Thoracic aorta (tissue), 2 donors: Measurements from ENCODE around the gene DNM1L. TPM values are rescaled to one million over a fixed set of nuclear protein-coding genes. Genes with fewer than 3 reads are reported as not detected.

Source experiments
- ATAC-seq: fragments of 150-250 bp; one replicate; pipeline ENCODE4 v1.8.0; 2017; ENCODE audit warnings: low read depth; ENCODE audit not compliant: insufficient number of reproducible peaks, low FRiP score
- DNase-seq: peaks from one replicate; pipeline ENCODE4 v3.0.0-alpha.2; 2020; ENCODE audit warnings: low spot score
- H3K27ac ChIP-seq, 2 donors: fragments of 200-600 bp; sonication (generic); 1 replicate in 1 of 2; 2 replicates in 1 of 2; pipeline ENCODE4 v1.5.1; 2016; ENCODE audit warnings: mild to moderate bottlenecking in 2 of 2, moderate library complexity in 2 of 2
- H3K27me3 ChIP-seq: fragments of 200-600 bp; sonication (generic); replicated peaks from 2 replicates; pipeline ENCODE4 v1.6.0; 2016; ENCODE audit warnings: mild to moderate bottlenecking; ENCODE audit not compliant: insufficient read depth
- H3K36me3 ChIP-seq: fragments of 200-600 bp; sonication (generic); one replicate; pipeline ENCODE4 v1.5.1; 2016
- H3K4me1 ChIP-seq, 2 donors: fragments of 200-600 bp; sonication (generic); 1 replicate in 1 of 2; 2 replicates in 1 of 2; pipeline versions ENCODE4 v1.5.1 to v1.6.0; 2016; ENCODE audit warnings: low read depth in 2 of 2, mild to moderate bottlenecking in 1 of 2; ENCODE audit not compliant: control insufficient read depth in 1 of 2
- H3K4me3 ChIP-seq: fragments of 200-600 bp; sonication (generic); 2 replicates; pipeline ENCODE4 v1.5.1; 2016; ENCODE audit warnings: mild to moderate bottlenecking
- H3K9me3 ChIP-seq: fragments of 200-600 bp; sonication (generic); 2 replicates; pipeline ENCODE4 v1.5.1; 2016
- total RNA-seq, 2 donors: library from RNA; depleted of rRNA; stranded (reverse); fragments of >200 nt; gene quantifications; one replicate each; pipeline versions ENCODE4 v1.1.0 to v1.2.3, GENCODE V29; 2016
- TF ChIP-seq, protein P1 (sequence below): fragments of 200-600 bp; sonication (generic); IDR thresholded peaks from one replicate; pipeline ENCODE4 v1.5.1; 2019; ENCODE audit warnings: antibody characterized with exemption

DNM1L gene
- total RNA-seq, 2 donors from 2014 or later, result 59.8 to 86.1 TPM

DNA sequence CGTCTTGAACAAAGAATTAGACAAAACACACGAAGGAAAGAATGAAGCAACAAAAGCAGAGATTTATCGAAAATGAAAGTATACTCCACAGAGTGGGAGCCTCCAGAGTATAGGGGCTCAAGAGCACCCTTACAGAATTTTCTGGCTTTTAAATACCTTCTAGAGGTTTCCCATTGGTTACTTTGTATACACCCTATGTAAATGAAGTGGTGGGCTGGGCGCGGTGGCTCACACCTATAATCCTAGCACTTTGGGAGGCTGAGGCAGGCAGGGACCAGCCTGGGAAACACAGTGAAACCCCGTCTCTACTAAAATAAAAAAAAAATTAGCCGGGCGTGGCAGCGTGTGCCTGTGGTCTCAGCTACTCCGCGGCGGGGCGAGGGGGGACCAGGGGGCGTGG is 13.1 kb upstream of the DNM1L start:
- no peaks in the 10 kb centered on the region for H3K27me3 ChIP-seq
- no peaks in the 10 kb centered on the region for H3K4me1 ChIP-seq
- H3K27ac ChIP-seq, result no peak overlapping the region
- TF ChIP-seq, protein P1, sequence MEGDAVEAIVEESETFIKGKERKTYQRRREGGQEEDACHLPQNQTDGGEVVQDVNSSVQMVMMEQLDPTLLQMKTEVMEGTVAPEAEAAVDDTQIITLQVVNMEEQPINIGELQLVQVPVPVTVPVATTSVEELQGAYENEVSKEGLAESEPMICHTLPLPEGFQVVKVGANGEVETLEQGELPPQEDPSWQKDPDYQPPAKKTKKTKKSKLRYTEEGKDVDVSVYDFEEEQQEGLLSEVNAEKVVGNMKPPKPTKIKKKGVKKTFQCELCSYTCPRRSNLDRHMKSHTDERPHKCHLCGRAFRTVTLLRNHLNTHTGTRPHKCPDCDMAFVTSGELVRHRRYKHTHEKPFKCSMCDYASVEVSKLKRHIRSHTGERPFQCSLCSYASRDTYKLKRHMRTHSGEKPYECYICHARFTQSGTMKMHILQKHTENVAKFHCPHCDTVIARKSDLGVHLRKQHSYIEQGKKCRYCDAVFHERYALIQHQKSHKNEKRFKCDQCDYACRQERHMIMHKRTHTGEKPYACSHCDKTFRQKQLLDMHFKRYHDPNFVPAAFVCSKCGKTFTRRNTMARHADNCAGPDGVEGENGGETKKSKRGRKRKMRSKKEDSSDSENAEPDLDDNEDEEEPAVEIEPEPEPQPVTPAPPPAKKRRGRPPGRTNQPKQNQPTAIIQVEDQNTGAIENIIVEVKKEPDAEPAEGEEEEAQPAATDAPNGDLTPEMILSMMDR, result no peak
- H3K9me3 ChIP-seq, result peaks cover 4% of the 10 kb centered on the region
- ATAC-seq (no peak), DNase-seq (no peak)
- H3K36me3 ChIP-seq, result no peaks in the 10 kb centered on the region
- no peak overlapping the region for H3K4me3 ChIP-seq

DNA sequence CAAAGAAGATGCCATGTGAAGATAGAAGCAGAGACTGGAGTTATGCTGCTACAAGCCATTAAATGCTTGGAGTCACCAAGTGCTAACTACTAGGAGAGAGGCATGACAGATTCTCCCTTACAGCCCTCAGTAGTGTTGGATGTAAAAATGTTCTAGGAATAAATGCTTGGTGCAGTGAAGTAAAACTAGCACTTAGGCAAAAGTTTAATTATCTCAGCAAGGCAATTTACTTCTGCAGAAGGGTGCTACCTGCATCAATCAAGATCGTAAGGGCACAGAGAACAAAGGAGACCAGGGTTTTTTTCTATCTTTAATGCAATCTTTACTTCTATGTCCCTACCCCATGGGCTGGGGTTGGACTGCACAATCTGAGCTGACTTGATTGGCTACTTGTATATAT is 9.5 kb upstream of the DNM1L start:
- H3K4me3 ChIP-seq, result no peak overlapping the region
- no peak overlapping the region for H3K27ac ChIP-seq
- no peaks in the 10 kb centered on the region for H3K27me3 ChIP-seq
- peaks cover 4% of the 10 kb centered on the region for H3K9me3 ChIP-seq
- no peaks in the 10 kb centered on the region for H3K36me3 ChIP-seq
- TF ChIP-seq, protein P1, result no peak
- H3K4me1 ChIP-seq, result no peaks in the 10 kb centered on the region
- no peak for DNase-seq
- no peak for ATAC-seq

DNA sequence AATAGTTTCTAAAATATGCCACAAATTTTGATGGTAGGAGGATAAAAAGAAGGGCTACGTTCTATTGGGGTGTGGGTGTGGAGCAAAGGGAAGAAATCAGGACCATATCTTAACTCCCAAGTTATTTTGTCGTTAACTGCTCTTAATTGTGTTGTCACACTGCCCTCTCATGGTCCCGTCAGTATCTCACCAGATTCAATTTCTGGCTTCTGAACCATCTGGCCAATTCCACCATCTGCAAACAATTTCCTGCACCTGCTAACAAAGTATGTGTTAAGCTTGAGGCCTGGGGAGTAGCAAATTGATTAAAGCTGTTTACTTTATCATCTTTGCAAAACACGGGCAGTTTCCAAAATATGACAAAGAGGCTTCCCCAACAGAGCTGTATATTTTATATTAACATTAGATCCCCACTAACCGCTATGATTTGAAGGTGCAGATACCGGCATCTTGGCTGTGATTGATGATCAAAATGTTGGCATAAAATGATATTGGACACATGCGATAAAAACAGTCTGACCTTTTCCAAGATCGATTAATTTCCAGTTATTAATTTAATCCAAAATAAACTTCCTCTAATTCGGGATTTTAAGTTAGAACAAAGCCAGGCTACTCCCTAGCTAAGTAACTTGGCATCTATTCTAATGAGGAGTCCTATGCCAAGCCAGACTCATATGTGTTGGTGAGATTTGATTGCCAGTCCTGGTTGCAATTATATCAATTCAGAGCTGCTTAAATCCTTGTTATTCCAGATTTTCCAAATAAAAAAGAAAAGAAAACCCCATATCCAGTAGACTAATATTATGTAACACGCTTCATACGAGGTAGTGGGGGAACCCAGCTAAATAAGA is 6.9 kb upstream of the DNM1L start:
- no peaks in the 10 kb centered on the region for H3K27me3 ChIP-seq
- no peak for ATAC-seq

DNA sequence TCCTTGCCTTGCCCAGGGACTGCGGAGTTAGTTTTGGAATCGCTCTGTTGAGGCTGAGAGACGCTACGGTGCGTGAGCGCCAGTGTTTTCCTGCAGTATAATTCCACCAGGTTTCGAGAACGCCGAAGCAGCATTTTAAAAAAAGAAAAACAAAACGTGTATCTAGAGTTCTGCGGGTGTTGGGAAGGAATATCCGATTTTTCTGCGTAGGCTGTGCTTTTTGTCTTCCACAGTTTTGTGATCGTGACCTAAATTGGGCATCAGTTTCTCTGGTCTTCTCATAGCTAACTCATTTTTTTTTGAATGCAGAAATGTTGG is 778 bp downstream of the DNM1L start:
- Histone ChIP-seq H3K27me3 (no peaks in the 10 kb centered on the region), H3K4me1 (peaks cover 11 to 12% of the 10 kb centered on the region in 2 donors), H3K27ac (peak overlapping the region; percentile 85 to 88), H3K36me3 (no peaks in the 10 kb centered on the region), H3K9me3 (no peaks in the 10 kb centered on the region), H3K4me3 (peak overlapping the region; percentile 99)
- TF ChIP-seq, protein P1, result no peak
- DNase-seq, result no peak
- peak; percentile 9 for ATAC-seq

More for the DNA sequence above, 6.9 kb upstream of the DNM1L start:
- H3K27ac ChIP-seq, result no peak overlapping the region
- TF ChIP-seq, protein P1, result no peak
- no peak for DNase-seq
- peaks cover 4% of the 10 kb centered on the region for H3K9me3 ChIP-seq
- H3K4me1 ChIP-seq, result no peaks in the 10 kb centered on the region
- H3K4me3 ChIP-seq, result no peak overlapping the region
- no peaks in the 10 kb centered on the region for H3K36me3 ChIP-seq

DNA sequence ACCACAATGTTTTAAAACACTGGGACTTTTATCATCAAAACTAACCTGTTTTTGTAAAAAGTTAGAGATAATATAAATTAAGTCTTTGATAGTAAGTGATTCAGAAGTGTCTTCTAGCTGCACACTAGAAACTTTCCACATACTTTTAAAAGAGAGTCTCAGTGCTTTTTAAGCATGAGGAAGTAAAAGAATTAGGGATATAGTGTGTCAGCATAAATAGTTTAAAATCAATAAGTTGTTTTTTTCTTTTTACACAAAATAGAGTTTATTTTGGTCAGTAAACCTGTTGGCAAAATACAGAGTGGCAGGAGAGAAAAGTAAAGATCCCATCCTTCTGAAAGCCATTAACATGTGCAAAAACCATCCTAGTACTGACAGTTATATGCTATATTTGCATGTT is 1.7 kb downstream of the DNM1L start:
- peak overlapping the region; percentile 85 to 88 for H3K27ac ChIP-seq
- H3K4me1 ChIP-seq, result peaks cover 11 to 12% of the 10 kb centered on the region in 2 donors
- TF ChIP-seq, protein P1, result no peak
- DNase-seq, result no peak
- peak overlapping the region; percentile 99 for H3K4me3 ChIP-seq
- ATAC-seq, result no peak
- H3K36me3 ChIP-seq, result no peaks in the 10 kb centered on the region
- no peaks in the 10 kb centered on the region for H3K9me3 ChIP-seq
- no peaks in the 10 kb centered on the region for H3K27me3 ChIP-seq
